Measurements from ENCODE around the gene HIPK2.

HIPK2 gene

DNA sequence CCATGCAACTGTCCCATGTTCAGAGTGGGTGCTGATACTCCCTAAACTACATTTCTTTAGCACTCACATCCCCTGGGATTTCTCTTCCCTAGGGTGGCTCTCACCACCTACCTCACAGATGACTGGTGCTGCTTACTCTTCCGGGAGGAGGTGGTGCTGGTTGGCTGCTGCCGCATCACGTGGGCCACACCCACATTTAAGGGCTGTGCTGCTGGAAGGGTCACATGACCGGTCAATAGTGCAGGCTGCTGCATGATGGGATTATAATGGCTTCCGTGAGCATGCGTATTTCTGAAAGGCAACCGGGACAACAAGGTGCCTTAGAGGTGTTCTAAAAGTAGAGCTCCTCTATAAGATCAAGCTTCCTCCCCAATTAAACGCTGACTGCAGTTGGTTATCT, 177.5 kb downstream of the HIPK2 start:
- no peak overlapping the region for H3K27ac ChIP-seq
- no peak for TF ChIP-seq CTCF (conservative IDR thresholded peaks at IDR 0.05; ENCODE audit: low read depth)
- ChIA-PET POLR2A (ENCODE audit: low non-redundant PET) (interaction anchor here (0.6 to 0.7 kb wide), 2 partner anchors 23 to 389 kb away, joined by 4 to 17 read pairs; no protein-coding TSS in a partner anchor), CTCF (no interaction called here)
- no peak for DNase-seq (ENCODE audit: low spot score)

DNA sequence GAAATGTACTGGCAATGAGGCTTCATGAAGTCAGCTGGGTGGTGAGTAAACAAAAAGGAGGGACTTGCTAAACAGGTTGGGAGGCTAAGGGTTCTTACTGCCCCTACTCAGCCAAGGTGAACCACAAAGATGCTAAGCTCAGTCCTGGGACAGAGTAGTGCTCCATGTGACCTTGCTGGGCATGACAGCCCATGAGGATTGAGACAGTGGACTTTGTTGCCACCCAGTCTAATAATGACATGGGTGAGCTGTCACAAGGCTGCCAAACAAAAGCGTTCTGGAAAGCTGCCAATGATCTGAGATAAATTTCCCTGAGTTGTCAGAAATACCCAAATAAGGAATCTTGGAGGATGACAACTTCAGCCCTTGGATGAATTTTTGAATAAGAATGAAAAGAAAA, 179.2 kb downstream of the HIPK2 start:
- ChIA-PET POLR2A (ENCODE audit: low non-redundant PET) (no interaction called here), CTCF (no interaction called here)
- no peak overlapping the region for H3K27ac ChIP-seq
- DNase-seq (ENCODE audit: low spot score): no peak
- TF ChIP-seq CTCF (conservative IDR thresholded peaks at IDR 0.05; ENCODE audit: low read depth): no peak

- no peak for DNase-seq (ENCODE audit: low spot score)
- ChIA-PET CTCF (no interaction called here), POLR2A (ENCODE audit: low non-redundant PET) (no interaction called here)
- TF ChIP-seq CTCF (conservative IDR thresholded peaks at IDR 0.05; ENCODE audit: low read depth): no peak
- no peak overlapping the region for H3K27ac ChIP-seq
These were observed 180.8 kb downstream of the HIPK2 start for GRCh38 chr7:139597028-139597427.

DNA sequence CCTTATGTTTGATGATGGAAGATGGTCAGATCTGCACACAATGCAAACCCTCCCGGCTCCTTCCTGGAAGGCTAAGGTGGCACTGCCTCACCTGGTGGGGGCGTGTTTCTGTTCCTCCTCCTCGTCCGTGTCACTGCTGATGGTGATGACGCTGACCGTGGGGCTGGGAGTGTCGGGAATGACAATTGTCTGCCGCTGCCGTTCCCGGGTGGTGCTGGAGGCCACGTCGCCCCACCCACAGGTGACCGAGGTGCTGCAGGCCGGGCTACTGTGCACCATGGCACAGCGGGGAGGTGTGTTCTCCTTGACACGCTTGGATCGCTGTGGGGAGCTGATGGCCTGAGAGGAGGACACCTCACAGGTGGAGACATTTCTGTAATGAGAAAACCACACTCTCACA, 181.2 kb downstream of the HIPK2 start:
- POLR2A ChIA-PET (ENCODE audit: low non-redundant PET): no interaction called here
- no peak for DNase-seq (ENCODE audit: low spot score)
- H3K27ac ChIP-seq: no peak overlapping the region
- CTCF ChIA-PET: no interaction called here
- no peak for TF ChIP-seq CTCF (conservative IDR thresholded peaks at IDR 0.05; ENCODE audit: low read depth)

- H3K27ac ChIP-seq: no peak overlapping the region
- POLR2A ChIA-PET (ENCODE audit: low non-redundant PET): no interaction called here
- CTCF ChIA-PET: no interaction called here
- DNase-seq (ENCODE audit: low spot score): no peak
- TF ChIP-seq CTCF (conservative IDR thresholded peaks at IDR 0.05; ENCODE audit: low read depth): no peak
These were observed 182.0 kb downstream of the HIPK2 start for GRCh38 chr7:139595806-139596205.

GRCh38 chr7:139594911-139595476, 182.8 kb downstream of the HIPK2 start:
- CTCF ChIA-PET: no interaction called here
- no peak for DNase-seq (ENCODE audit: low spot score)
- no peak for TF ChIP-seq CTCF (conservative IDR thresholded peaks at IDR 0.05; ENCODE audit: low read depth)
- H3K27ac ChIP-seq: no peak overlapping the region
- POLR2A ChIA-PET (ENCODE audit: low non-redundant PET): no interaction called here

DNA sequence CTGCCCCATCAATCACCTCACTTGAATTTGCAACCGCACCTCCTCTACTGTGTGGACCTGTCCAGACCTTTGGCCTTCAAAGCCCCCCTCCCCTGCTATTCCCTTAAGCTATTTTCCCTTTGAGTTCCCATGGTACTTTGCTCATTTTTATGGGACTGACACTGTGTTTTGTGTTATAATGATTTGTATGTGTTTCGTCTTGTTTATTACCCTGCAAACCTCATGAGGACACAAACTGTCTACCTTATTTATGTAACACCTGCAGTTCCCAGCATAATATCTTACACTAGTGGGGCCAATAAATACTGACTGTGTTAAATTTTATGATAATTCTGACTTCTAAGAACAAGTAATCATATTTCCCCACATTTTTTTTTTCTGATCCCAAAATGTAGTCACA, 183.7 kb downstream of the HIPK2 start:
- no peak overlapping the region for H3K27ac ChIP-seq
- TF ChIP-seq CTCF (conservative IDR thresholded peaks at IDR 0.05; ENCODE audit: low read depth): no peak
- DNase-seq (ENCODE audit: low spot score): no peak
- ChIA-PET CTCF (no interaction called here), POLR2A (ENCODE audit: low non-redundant PET) (no interaction called here)
